NCI-H2029 treated with DMSO at 0.1 percent for 48 hours (cell line): Measurements from ENCODE around the gene GET4.
"Not testable (repeated sequence)": the region's sequence is repeated elsewhere in the genome, so short reads cannot be mapped to it uniquely, and the experiment has no call there.

ENCODE experiments used
- DNase-seq: peaks from one replicate; lab custom pipeline; 2025; lab: John Stamatoyannopoulos, UW

GET4 gene

GRCh38 chr7:916291-916941 is 40.1 kb downstream of the GET4 start:
- no peak for DNase-seq

- no peak for DNase-seq
Observed at GRCh38 chr7:917255-918117, 41.1 kb downstream of the GET4 start.

GRCh38 chr7:918118-918425 is 41.7 kb downstream of the GET4 start:
- DNase-seq, result no peak

GRCh38 chr7:918441-919113 is 42.2 kb downstream of the GET4 start:
- DNase-seq, result no peak

- no peak for DNase-seq
Observed at GRCh38 chr7:919114-919442, 42.7 kb downstream of the GET4 start.

- no peak for DNase-seq
Observed at GRCh38 chr7:919924-920341, 43.6 kb downstream of the GET4 start.

- DNase-seq, result no peak
Observed at GRCh38 chr7:920351-921070, 44.2 kb downstream of the GET4 start.

- no peak for DNase-seq
Observed at GRCh38 chr7:921071-921461, 44.7 kb downstream of the GET4 start.

GRCh38 chr7:921581-922333 is 45.4 kb downstream of the GET4 start:
- DNase-seq, result no peak

GRCh38 chr7:922334-923107 is 46.2 kb downstream of the GET4 start:
- DNase-seq, result no peak

- DNase-seq, result no peak
Observed at GRCh38 chr7:923108-924041, 47.0 kb downstream of the GET4 start.

- not testable (repeated sequence) for DNase-seq
Observed at GRCh38 chr7:924042-924441, 47.7 kb downstream of the GET4 start.

- DNase-seq, result no peak
Observed at GRCh38 chr7:924541-925231, 48.3 kb downstream of the GET4 start.

- DNase-seq, result no peak
Observed at GRCh38 chr7:925601-926000, 49.2 kb downstream of the GET4 start.

GRCh38 chr7:926061-927030 is 50.0 kb downstream of the GET4 start:
- DNase-seq, result no peak

GRCh38 chr7:927031-927671 is 50.8 kb downstream of the GET4 start:
- no peak for DNase-seq

- no peak for DNase-seq
Observed at GRCh38 chr7:929311-929711, 53.0 kb downstream of the GET4 start.
